Trophoblast cell (in vitro differentiated cells and primary cell): ENCODE results near the gene DUS3L.

Experiments used
- DNase-seq, 2 donors: peaks; one replicate each; pipeline ENCODE4 v3.0.0-alpha.2; 2016
- H2AFZ ChIP-seq: 2 replicates; pipeline ENCODE4 v1.6.1; 2013; ENCODE audit warnings: low read length, moderate library complexity, mild to moderate bottlenecking; ENCODE audit not compliant: insufficient read depth, poor library complexity
- H2AK5ac ChIP-seq: 2 replicates; pipeline ENCODE4 v1.6.1; 2013; ENCODE audit warnings: mild to moderate bottlenecking, low read length
- H2BK120ac ChIP-seq: 2 replicates; pipeline ENCODE4 v1.6.1; 2013; ENCODE audit warnings: low read length, mild to moderate bottlenecking, moderate library complexity; ENCODE audit not compliant: insufficient read depth, poor library complexity
- H2BK12ac ChIP-seq: 2 replicates; pipeline ENCODE4 v1.6.1; 2013; ENCODE audit warnings: mild to moderate bottlenecking, low read length, moderate library complexity
- H2BK5ac ChIP-seq: 2 replicates; pipeline ENCODE4 v1.6.1; 2013; ENCODE audit warnings: low read length, low read depth, moderate library complexity, mild to moderate bottlenecking; ENCODE audit not compliant: poor library complexity
- H3K14ac ChIP-seq: 2 replicates; pipeline ENCODE4 v1.6.1; 2013; ENCODE audit warnings: mild to moderate bottlenecking, low read length
- H3K18ac ChIP-seq: 2 replicates; pipeline ENCODE4 v1.6.1; 2013; ENCODE audit warnings: mild to moderate bottlenecking, low read length
- H3K23ac ChIP-seq: 2 replicates; pipeline ENCODE4 v1.6.1; 2013; ENCODE audit warnings: low read length
- H3K27ac ChIP-seq: 2 replicates; pipeline ENCODE4 v1.5.1; 2013; ENCODE audit warnings: low read depth, mild to moderate bottlenecking, inconsistent platforms, low read length, moderate library complexity
- H3K27me3 ChIP-seq: 2 replicates; pipeline ENCODE4 v1.6.1; 2013; ENCODE audit warnings: inconsistent platforms, mild to moderate bottlenecking, low read length, moderate library complexity; ENCODE audit not compliant: insufficient read depth
- H3K36me3 ChIP-seq, 2 experiments: 1 replicate in 1 of 2; 2 replicates in 1 of 2; pipeline ENCODE4 v1.6.1; 2013; ENCODE audit warnings: low read length in 2 of 2, mild to moderate bottlenecking in 2 of 2, moderate library complexity in 1 of 2; ENCODE audit not compliant: insufficient read depth in 2 of 2, control insufficient read depth in 1 of 2
- H3K4ac ChIP-seq: 2 replicates; pipeline ENCODE4 v1.6.1; 2013; ENCODE audit warnings: low read depth, mild to moderate bottlenecking, low read length, moderate library complexity
- H3K4me1 ChIP-seq, 2 experiments: 1 replicate in 1 of 2; 2 replicates in 1 of 2; pipeline ENCODE4 v1.6.1; 2013; ENCODE audit warnings: low read length in 2 of 2, mild to moderate bottlenecking in 2 of 2, moderate library complexity in 1 of 2; ENCODE audit not compliant: insufficient read depth in 2 of 2, control insufficient read depth in 1 of 2
- H3K4me2 ChIP-seq: 2 replicates; pipeline ENCODE4 v1.6.1; 2013; ENCODE audit warnings: inconsistent platforms, mild to moderate bottlenecking, low read length, moderate library complexity
- H3K4me3 ChIP-seq: 2 replicates; pipeline ENCODE4 v1.5.1; 2013; ENCODE audit warnings: mild to moderate bottlenecking, low read depth, low read length, inconsistent platforms
- H3K79me1 ChIP-seq: one replicate; pipeline ENCODE4 v1.6.1; 2013; ENCODE audit warnings: low read length
- H3K79me2 ChIP-seq: 2 replicates; pipeline ENCODE4 v1.6.1; 2013; ENCODE audit warnings: low read length, mild to moderate bottlenecking; ENCODE audit not compliant: control insufficient read depth, insufficient read depth, poor library complexity
- H3K9ac ChIP-seq: 2 replicates; pipeline ENCODE4 v1.6.1; 2013; ENCODE audit warnings: mild to moderate bottlenecking, low read length
- H3K9me3 ChIP-seq: 2 replicates; pipeline ENCODE4 v1.6.1; 2013; ENCODE audit warnings: low read depth, mild to moderate bottlenecking, control low read depth, inconsistent platforms, low read length; ENCODE audit not compliant: insufficient read depth
- H4K12ac ChIP-seq: 2 replicates; pipeline ENCODE4 v1.6.1; 2013; ENCODE audit warnings: low read depth, mild to moderate bottlenecking, low read length, moderate library complexity
- H4K8ac ChIP-seq: 2 replicates; pipeline ENCODE4 v1.6.1; 2013; ENCODE audit warnings: low read depth, mild to moderate bottlenecking, low read length, moderate library complexity
- H4K91ac ChIP-seq: one replicate; pipeline ENCODE4 v1.6.1; 2013; ENCODE audit warnings: low read depth, mild to moderate bottlenecking, low read length, moderate library complexity
- WGBS: extraction: QIAGEN DNeasy Blood & Tissue Kit; methylation state at CpG from one replicate; pipeline ENCODE4 v1.1.7; 2013; ENCODE audit warnings: missing lambda C conversion rate; ENCODE audit not compliant: insufficient read length, insufficient coverage; ENCODE audit errors: extremely low coverage; 5-methylcytosine and 5-hydroxymethylcytosine counted together

Gene DUS3L

DNA sequence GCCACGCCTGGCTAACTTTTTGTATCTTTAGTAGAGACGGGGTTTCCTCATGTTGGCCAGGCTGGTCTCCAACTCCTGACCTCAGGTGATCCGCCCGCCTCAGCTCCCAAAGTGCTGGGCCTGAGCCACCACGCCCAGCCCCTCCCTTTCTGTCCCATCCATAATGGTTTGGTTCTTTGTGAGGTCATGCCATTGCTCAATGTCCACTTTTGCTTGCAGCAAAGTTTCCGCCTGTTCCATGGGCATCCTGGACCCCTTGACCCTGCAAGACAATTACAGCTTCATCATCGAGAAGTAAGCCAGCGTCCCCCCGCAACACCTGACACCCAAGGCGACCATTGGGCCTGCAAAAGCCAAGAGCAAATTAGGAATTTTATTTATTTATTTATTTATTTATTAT, 23.0 kb downstream of the DUS3L start:
- no peak for DNase-seq
- Histone ChIP-seq H4K12ac (no peak overlapping the region), H3K9me3 (no peaks in the 10 kb centered on the region), H2BK120ac (no peak overlapping the region), H2BK5ac (no peak overlapping the region), H3K36me3 (no peaks in the 10 kb centered on the region), H2BK12ac (no peak overlapping the region), H3K4me2 (no peak overlapping the region), H3K18ac (no peak overlapping the region), H3K4me1 (no peaks in the 10 kb centered on the region), H3K14ac (no peak overlapping the region), H3K27me3 (no peaks in the 10 kb centered on the region), H3K4ac (no peak overlapping the region), H3K79me1 (no peaks in the 10 kb centered on the region), H3K9ac (peak overlapping the region; percentile 66), H3K27ac (no peak overlapping the region), H3K79me2 (no peaks in the 10 kb centered on the region), H3K23ac (no peak overlapping the region), H3K4me3 (no peak overlapping the region), H4K8ac (no peak overlapping the region), H2AFZ (no peak overlapping the region), H2AK5ac (no peak overlapping the region), H4K91ac (no peak overlapping the region)
- no CpG with 5 or more reads among the region's 10 CpGs for WGBS

DNA sequence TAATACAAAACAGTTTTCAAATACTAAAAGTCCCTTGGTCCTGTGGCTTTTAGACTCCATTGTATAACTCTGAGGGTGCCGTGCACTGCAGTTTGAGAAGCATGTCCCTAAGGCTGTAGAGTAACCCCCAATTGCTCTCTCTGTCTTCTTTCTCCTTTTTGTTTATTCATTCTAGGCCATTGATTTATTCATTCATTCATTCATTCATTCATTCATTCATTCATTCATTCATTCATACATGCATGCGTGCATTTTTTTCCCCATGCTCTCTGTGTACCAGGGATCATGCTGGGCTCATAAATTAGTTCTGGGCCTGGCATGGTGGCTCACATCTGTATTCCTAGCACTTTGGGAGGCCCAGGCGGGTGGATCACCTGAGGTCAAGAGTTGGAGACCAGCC, 25.7 kb downstream of the DUS3L start:
- Histone ChIP-seq H2AFZ (no peak overlapping the region), H3K27me3 (no peaks in the 10 kb centered on the region), H4K8ac (no peak overlapping the region), H2AK5ac (no peak overlapping the region), H3K79me2 (no peaks in the 10 kb centered on the region), H3K23ac (no peak overlapping the region), H2BK5ac (no peak overlapping the region), H3K18ac (no peak overlapping the region), H3K79me1 (no peaks in the 10 kb centered on the region), H2BK12ac (no peak overlapping the region), H4K12ac (no peak overlapping the region), H3K27ac (no peak overlapping the region), H3K9ac (no peak overlapping the region), H3K36me3 (no peaks in the 10 kb centered on the region), H3K4me3 (no peak overlapping the region), H4K91ac (no peak overlapping the region), H3K9me3 (no peaks in the 10 kb centered on the region), H3K4ac (no peak overlapping the region), H2BK120ac (no peak overlapping the region), H3K4me1 (no peaks in the 10 kb centered on the region), H3K14ac (no peak overlapping the region), H3K4me2 (no peak overlapping the region)
- DNase-seq: no peak
- WGBS: no CpG with 5 or more reads among the region's 3 CpGs

DNA sequence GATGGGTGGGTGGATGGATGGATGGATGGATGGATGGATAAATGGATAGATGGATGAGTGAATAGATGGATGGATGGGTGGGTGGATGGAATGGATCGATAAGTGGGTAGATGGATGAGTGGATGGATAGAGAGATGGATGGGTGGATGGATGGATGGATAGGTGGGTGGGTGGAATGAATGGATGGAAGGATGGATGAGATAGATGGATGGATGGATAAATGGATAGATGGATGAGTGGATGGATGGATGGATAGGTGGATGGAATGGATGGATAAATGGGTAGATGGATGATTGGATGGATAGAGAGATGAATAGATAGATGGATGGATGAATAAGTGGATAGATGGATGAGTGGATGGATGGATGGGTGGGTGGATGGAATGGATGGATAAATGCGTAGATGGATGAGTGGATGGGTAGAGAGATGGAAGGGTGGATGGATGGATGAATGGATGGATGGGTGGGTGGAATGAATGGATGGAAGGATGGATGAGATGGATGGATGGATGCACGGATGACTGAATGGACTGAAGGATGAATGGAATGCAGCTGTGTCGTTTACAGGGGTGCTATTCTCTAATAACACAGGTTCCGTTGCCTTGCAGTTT, 28.2 kb downstream of the DUS3L start:
- Histone ChIP-seq H3K18ac (no peak overlapping the region), H3K79me2 (no peaks in the 10 kb centered on the region), H4K91ac (no peak overlapping the region), H4K8ac (no peak overlapping the region), H3K27me3 (no peaks in the 10 kb centered on the region), H4K12ac (no peak overlapping the region), H2BK5ac (no peak overlapping the region), H3K4me1 (no peaks in the 10 kb centered on the region), H2BK120ac (no peak overlapping the region), H3K4ac (no peak overlapping the region), H3K4me2 (no peak overlapping the region), H3K4me3 (no peak overlapping the region), H2BK12ac (no peak overlapping the region), H3K9me3 (no peaks in the 10 kb centered on the region), H3K14ac (no peak overlapping the region), H2AK5ac (no peak overlapping the region), H3K36me3 (no peaks in the 10 kb centered on the region), H3K79me1 (no peaks in the 10 kb centered on the region), H3K23ac (no peak overlapping the region), H3K9ac (no peak overlapping the region), H3K27ac (no peak overlapping the region), H2AFZ (no peak overlapping the region)
- 100% methylated on average over 2 of the region's 5 CpGs for WGBS
- DNase-seq: no peak

DNA sequence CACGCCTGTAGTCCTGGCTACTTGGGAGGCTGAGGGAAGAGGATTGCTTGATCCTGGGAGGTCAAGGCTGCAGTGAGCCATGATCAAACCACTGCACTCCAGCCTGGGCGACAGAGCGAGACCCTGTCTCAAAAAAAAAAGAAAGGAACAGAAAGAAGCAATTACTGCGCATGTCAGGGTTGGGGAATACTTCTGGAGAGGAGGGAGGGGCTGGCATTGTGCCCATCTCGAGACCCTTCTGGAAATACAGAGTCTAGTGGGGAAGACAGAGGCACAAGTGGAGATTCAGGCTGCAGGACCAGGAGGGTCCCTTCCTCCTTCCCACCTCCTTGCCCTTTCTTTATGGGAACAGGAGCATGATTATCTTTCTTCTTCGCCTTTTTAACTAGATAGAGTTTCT, 37.2 kb downstream of the DUS3L start:
- no peak overlapping the region for H3K18ac ChIP-seq
- no peak overlapping the region for H4K12ac ChIP-seq
- no peak overlapping the region for H2BK120ac ChIP-seq
- no peak overlapping the region for H3K14ac ChIP-seq
- H4K91ac ChIP-seq: no peak overlapping the region
- H3K79me1 ChIP-seq: no peaks in the 10 kb centered on the region
- H3K27me3 ChIP-seq: no peaks in the 10 kb centered on the region
- H4K8ac ChIP-seq: no peak overlapping the region
- H3K4me2 ChIP-seq: no peak overlapping the region
- H2AK5ac ChIP-seq: no peak overlapping the region
- H3K23ac ChIP-seq: no peak overlapping the region
- no peak overlapping the region for H3K4me3 ChIP-seq
- no peak overlapping the region for H2BK5ac ChIP-seq
- no peak overlapping the region for H3K27ac ChIP-seq
- no peaks in the 10 kb centered on the region for H3K9me3 ChIP-seq
- no peaks in the 10 kb centered on the region for H3K79me2 ChIP-seq
- no peak overlapping the region for H2BK12ac ChIP-seq
- no peak overlapping the region for H3K4ac ChIP-seq
- no CpG with 5 or more reads among the region's 6 CpGs for WGBS
- no peaks in the 10 kb centered on the region for H3K4me1 ChIP-seq
- H3K9ac ChIP-seq: no peak overlapping the region
- H3K36me3 ChIP-seq: no peaks in the 10 kb centered on the region
- H2AFZ ChIP-seq: no peak overlapping the region
- DNase-seq: no peak
